Activated CD8-positive, alpha-beta T cell treated with anti-CD3 and anti-CD28 coated beads for 36 hours (primary cell): ENCODE data around the gene TADA2A. TPM values are rescaled to one million over a fixed set of nuclear protein-coding genes. Genes with fewer than 3 reads are reported as not detected.
"Not testable (repeated sequence)": the region's sequence is repeated elsewhere in the genome, so short reads cannot be mapped to it uniquely, and the experiment has no call there.

Experiments
- ATAC-seq: fragments of 200-7000 bp; cut with Tn5 transposase; one replicate; pipeline ENCODE4 v1.10.0; 2021; ENCODE audit warnings: mild to moderate bottlenecking, moderate library complexity
- CTCF ChIA-PET: fragments of 350-600 bp; sonication (Branson Sonifier 250); formaldehyde crosslinking; loops from one replicate; lab custom pipeline; 2021; ENCODE audit warnings: antibody characterized with exemption; lab: Charles Lee
- POLR2A ChIA-PET: fragments of 350-600 bp; sonication (Branson Sonifier 250); formaldehyde crosslinking; loops from one replicate; lab custom pipeline; 2021; ENCODE audit warnings: antibody characterized with exemption; lab: Charles Lee
- DNase-seq: peaks from one replicate; pipeline ENCODE4 v3.0.0-alpha.2; 2020
- H3K27ac Mint-ChIP-seq: one replicate; pipeline ENCODE4 v1.8.0; 2021; ENCODE audit warnings: mild to moderate bottlenecking, mixed read lengths
- H3K27me3 Mint-ChIP-seq: one replicate; pipeline ENCODE4 v1.8.0; 2021; ENCODE audit warnings: mixed read lengths
- H3K36me3 Mint-ChIP-seq: one replicate; pipeline ENCODE4 v1.8.0; 2021; ENCODE audit warnings: low read depth, mixed read lengths
- H3K4me1 Mint-ChIP-seq: one replicate; pipeline ENCODE4 v1.8.0; 2021; ENCODE audit warnings: low read depth, mixed read lengths
- H3K4me3 Mint-ChIP-seq: one replicate; pipeline ENCODE4 v1.8.0; 2021; ENCODE audit warnings: mild to moderate bottlenecking, moderate library complexity, mixed read lengths
- H3K9me3 Mint-ChIP-seq: one replicate; pipeline ENCODE4 v1.8.0; 2021; ENCODE audit warnings: mixed read lengths
- intact Hi-C: fragments of 100-400 bp; cut with micrococcal nuclease; formaldehyde crosslinking; loops from one replicate; pipeline ENCODE4 v1.10.0; 2022
- total RNA-seq, 2 experiments: library from RNA; stranded (reverse); gene quantifications; one replicate each; pipeline ENCODE4 v1.2.3, GENCODE V29; 2021
- TF ChIP-seq, protein P1 (sequence below): fragments of 200-600 bp; IDR thresholded peaks from one replicate; pipeline ENCODE4 v1.8.0; 2022; ENCODE audit warnings: antibody characterized with exemption, mild to moderate bottlenecking

Gene TADA2A
- total RNA-seq, 2 experiments from 2014 or later = 31.5 to 36.5 TPM

DNA sequence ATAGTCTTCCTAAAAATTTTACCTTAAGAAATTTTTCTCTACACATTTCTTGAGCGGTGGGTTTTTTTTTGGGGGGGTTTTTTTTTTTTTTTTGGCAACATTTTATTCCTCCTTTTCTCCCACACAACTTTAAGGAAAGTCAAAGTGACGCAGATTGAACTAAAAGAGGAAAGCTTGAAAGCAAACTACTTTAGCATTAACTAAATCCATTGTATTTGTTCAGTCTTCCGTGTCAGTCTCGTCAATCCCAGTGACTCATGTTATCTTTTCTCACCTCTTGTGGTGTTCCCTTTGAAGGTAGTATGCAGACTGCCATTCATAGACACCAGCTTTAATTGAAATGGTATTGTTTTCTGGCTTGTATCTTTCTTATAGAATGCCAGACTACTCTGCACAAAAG lies 39.3 kb downstream of the TADA2A start:
- Mint-ChIP-seq H3K36me3 (peaks cover 44% of the 10 kb centered on the region), H3K4me1 (peaks cover 4% of the 10 kb centered on the region), H3K4me3 (no peak overlapping the region), H3K9me3 (no peaks in the 10 kb centered on the region), H3K27ac (no peak overlapping the region), H3K27me3 (no peaks in the 10 kb centered on the region)
- DNase-seq (no peak), ATAC-seq (no peak)
- TF ChIP-seq, protein P1, sequence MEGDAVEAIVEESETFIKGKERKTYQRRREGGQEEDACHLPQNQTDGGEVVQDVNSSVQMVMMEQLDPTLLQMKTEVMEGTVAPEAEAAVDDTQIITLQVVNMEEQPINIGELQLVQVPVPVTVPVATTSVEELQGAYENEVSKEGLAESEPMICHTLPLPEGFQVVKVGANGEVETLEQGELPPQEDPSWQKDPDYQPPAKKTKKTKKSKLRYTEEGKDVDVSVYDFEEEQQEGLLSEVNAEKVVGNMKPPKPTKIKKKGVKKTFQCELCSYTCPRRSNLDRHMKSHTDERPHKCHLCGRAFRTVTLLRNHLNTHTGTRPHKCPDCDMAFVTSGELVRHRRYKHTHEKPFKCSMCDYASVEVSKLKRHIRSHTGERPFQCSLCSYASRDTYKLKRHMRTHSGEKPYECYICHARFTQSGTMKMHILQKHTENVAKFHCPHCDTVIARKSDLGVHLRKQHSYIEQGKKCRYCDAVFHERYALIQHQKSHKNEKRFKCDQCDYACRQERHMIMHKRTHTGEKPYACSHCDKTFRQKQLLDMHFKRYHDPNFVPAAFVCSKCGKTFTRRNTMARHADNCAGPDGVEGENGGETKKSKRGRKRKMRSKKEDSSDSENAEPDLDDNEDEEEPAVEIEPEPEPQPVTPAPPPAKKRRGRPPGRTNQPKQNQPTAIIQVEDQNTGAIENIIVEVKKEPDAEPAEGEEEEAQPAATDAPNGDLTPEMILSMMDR = no peak
- ChIA-PET CTCF (interaction anchor here (1.6 kb wide), 1 partner anchor 10 kb away, joined by 3 read pairs; no protein-coding TSS in a partner anchor), POLR2A (interaction anchor here (0.8 kb wide), 1 partner anchor 65 kb away, joined by 3 read pairs; no protein-coding TSS in a partner anchor)
- intact Hi-C loops = no loop called here

DNA sequence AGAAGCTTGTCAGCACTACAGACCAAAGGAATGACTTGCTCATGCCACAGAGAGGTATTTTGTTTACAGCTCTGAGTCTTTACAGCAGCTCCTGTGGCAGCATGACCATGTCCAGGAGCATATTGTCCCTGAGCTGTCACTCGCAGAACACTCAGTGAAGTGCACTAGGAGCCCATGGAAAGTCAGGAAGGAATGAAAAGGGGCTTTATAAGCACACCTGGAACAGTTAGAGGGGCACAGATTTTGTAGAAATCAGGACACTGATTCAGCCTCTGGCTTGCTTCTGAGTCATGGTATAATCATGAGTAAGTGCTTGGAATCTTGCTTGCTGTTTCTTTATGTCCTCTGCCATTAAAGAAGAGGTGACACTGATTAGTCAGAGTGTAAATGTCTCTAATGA lies 41.0 kb downstream of the TADA2A start:
- H3K9me3 Mint-ChIP-seq = no peaks in the 10 kb centered on the region
- DNase-seq = no peak
- no peak overlapping the region for H3K4me3 Mint-ChIP-seq
- intact Hi-C loops = no loop called here
- peaks cover 4% of the 10 kb centered on the region for H3K4me1 Mint-ChIP-seq
- H3K27me3 Mint-ChIP-seq = no peaks in the 10 kb centered on the region
- ChIA-PET POLR2A (no interaction called here), CTCF (interaction anchor here (0.9 kb wide), 1 partner anchor 9 kb away, joined by 3 read pairs; no protein-coding TSS in a partner anchor)
- TF ChIP-seq, protein P1 = no peak
- ATAC-seq = no peak
- H3K36me3 Mint-ChIP-seq = peaks cover 40% of the 10 kb centered on the region
- H3K27ac Mint-ChIP-seq = no peak overlapping the region

DNA sequence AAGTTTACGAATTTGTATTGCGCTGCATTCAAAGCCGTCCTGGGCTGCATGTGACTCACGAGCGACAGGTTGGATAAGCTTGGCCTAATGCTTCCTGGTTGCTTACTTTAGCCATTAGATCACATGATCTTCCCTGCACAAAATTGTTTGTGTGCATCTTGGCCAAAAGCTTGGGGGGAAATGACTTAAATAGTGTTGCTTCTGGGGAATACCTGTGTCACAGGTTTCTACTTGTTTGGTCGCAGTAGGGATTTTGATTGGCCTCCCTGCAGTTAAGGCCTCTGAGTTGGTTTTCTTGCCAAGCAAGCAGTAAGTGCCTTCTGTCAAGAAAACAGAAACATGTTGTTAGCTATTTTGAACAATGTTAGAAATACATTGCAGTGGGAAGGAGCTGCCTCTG lies 43.4 kb downstream of the TADA2A start:
- ChIA-PET POLR2A (interaction anchor here (0.5 to 1.6 kb wide), 5 partner anchors 8 to 40 kb away, joined by 3 to 5 read pairs (median 3); no protein-coding TSS in a partner anchor), CTCF (interaction anchor here (1.2 to 1.3 kb wide), 2 partner anchors 12 to 77 kb away, joined by 3 read pairs; no protein-coding TSS in a partner anchor)
- Mint-ChIP-seq H3K9me3 (no peaks in the 10 kb centered on the region), H3K4me3 (no peak overlapping the region), H3K27ac (no peak overlapping the region), H3K27me3 (no peaks in the 10 kb centered on the region), H3K4me1 (peaks cover 4% of the 10 kb centered on the region), H3K36me3 (peaks cover 38% of the 10 kb centered on the region)
- TF ChIP-seq, protein P1 = no peak
- ATAC-seq (no peak), DNase-seq (no peak)
- intact Hi-C loops = no loop called here

DNA sequence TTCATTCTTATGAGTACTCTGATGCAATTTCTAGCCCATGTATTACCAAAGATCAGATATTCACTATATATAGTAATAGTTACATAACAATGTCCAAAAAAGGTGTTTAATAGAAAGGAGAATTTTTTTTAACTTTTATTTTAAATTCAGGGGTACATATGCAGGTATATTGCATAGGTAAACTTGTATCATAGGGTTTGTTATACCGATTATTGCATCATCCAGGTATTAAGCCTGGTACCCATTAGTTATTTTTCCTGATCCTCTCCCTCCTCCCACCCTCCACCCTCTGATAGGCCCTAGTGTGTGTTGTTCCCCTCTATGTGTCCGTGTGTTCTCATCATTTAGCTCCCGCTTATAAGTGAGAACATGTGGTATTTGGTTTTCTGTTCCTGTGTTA lies 51.1 kb downstream of the TADA2A start:
- intact Hi-C loops, DNase-seq, H3K9me3 Mint-ChIP-seq, H3K27me3 Mint-ChIP-seq, H3K4me1 Mint-ChIP-seq, H3K27ac Mint-ChIP-seq, ATAC-seq, H3K4me3 Mint-ChIP-seq: not testable (repeated sequence)
- peaks cover 23% of the 10 kb centered on the region for H3K36me3 Mint-ChIP-seq
- CTCF ChIA-PET = interaction anchor here (1.7 kb wide), 1 partner anchor 20 kb away, joined by 5 read pairs; no protein-coding TSS in a partner anchor
- POLR2A ChIA-PET = interaction anchor here (1.3 kb wide), 1 partner anchor 8 kb away, joined by 5 read pairs; no protein-coding TSS in a partner anchor

DNA sequence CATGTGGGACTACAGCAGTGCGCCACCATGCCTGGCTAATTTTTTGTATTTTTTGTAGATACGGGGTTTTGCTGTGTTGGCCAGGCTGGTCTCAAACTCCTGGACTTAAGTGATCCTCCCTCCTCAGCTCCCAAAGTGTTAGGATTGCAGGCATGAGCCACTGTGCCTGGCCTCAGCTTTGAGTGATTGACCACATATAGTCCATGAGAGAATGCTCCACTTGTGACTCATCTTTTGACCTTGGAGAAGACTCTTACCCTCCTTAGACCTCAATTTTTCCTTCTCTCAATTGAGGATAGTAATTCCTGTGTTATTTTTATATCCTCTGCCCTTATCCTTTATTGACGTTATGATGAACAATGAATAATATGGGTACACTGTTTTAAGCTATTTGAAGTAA lies 52.1 kb downstream of the TADA2A start:
- Mint-ChIP-seq H3K27me3 (no peaks in the 10 kb centered on the region), H3K27ac (no peak overlapping the region), H3K36me3 (peaks cover 21% of the 10 kb centered on the region), H3K9me3 (no peaks in the 10 kb centered on the region), H3K4me3 (no peak overlapping the region), H3K4me1 (peaks cover 8% of the 10 kb centered on the region)
- intact Hi-C loops = no loop called here
- ATAC-seq = no peak
- ChIA-PET POLR2A (interaction anchor here (1.3 kb wide), 1 partner anchor 9 kb away, joined by 5 read pairs; no protein-coding TSS in a partner anchor), CTCF (interaction anchor here (1.7 kb wide), 1 partner anchor 21 kb away, joined by 5 read pairs; no protein-coding TSS in a partner anchor)
- DNase-seq = no peak
- TF ChIP-seq, protein P1 = no peak
